Hippocampal formation (tissue), 2 donors: ENCODE measurements around the gene ZMAT5.
"Not testable (repeated sequence)": the region's sequence is repeated elsewhere in the genome, so short reads cannot be mapped to it uniquely, and the experiment has no call there.

Experiments
- DNase-seq, 2 donors: peaks; one replicate each; lab custom pipeline; 2025; lab: John Stamatoyannopoulos, UW

Gene ZMAT5

GRCh38 chr22:29786031-29786430 lies 19.2 kb upstream of the ZMAT5 start:
- no peak for DNase-seq

DNA sequence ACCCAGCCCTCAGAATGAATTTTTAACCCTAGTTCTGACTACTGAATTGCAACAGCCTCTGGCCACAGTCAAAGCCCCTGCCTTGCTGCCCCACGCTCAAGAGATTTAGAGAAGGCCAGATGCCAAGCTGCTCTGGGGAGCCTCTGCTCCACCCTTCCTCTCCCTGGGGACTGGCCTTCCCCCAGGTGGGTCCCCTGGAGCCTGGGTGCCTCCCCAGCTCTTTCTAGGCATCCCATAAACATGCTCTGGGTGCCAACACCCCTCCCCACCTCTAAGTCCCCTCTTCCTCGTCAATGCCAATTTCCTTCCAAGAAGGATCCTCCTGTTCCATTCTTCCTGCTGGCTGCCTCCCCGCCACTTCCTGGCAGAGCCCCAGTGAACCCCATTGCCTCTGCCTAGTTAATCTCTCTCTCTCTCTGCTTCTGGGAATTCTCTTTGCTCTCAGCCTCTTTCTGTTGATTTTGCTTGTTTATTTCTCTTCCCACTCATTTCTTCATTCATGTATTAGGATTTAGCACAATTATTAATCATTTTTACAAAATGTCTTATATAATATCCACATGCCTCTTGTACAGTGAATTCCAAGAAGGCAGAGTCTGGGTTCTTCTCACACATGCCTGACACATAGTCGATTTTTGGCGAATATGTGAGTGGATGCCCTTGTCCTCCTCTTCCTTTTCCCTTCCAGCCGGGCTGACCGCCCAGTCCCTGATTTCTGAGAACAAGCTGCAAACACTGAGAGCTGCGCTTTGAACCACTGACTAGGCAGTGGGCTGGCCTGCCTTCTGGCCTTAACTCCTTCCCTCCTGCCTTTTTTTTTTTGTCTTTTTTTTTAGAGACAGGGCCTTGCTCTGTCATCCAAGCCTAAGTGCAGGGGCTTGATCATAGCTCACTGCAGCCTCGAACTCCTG lies 17.9 kb upstream of the ZMAT5 start:
- peak; percentile 16 to 64 for DNase-seq

GRCh38 chr22:29782061-29782845 lies 15.4 kb upstream of the ZMAT5 start:
- DNase-seq, result peak in 1 of 2 donors; percentile 13

- peak; percentile 10 to 67 for DNase-seq
These were observed 14.2 kb upstream of the ZMAT5 start for GRCh38 chr22:29780748-29781676.

- DNase-seq, result no peak
These were observed 13.4 kb upstream of the ZMAT5 start for GRCh38 chr22:29780220-29780619.

GRCh38 chr22:29773233-29773632 lies 6.4 kb upstream of the ZMAT5 start:
- DNase-seq, result no peak

GRCh38 chr22:29772170-29772641 lies 5.4 kb upstream of the ZMAT5 start:
- no peak for DNase-seq

DNA sequence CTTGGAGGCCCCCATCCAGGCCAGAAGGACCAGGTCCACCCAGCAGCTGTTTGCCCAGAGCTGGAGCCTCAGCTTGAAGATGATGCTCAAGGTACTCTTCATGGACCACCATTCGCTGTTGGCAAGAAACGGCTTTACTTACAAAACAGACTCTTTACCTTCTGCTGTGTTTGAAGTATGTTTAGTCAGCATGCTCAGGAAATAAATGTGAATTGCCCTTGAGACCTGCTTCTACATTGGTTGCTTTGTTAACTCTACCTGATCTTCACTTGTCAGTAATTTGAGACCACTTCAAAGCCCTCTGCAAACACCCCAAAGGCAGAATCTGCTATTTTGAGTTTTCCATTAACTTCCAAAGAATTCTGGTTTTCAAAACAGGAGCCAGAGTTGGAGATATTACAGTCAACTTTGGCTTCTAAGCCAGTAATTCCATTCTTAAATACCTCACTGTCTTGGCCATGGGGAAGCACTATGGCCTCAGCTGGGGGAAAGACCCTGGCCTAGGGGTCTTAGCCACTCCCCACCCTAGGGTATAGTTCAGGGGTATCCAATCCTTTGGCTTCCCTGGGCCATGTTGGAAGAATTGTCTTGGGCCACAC lies 3.0 kb upstream of the ZMAT5 start:
- DNase-seq, result no peak

GRCh38 chr22:29768052-29768693 lies 1.4 kb upstream of the ZMAT5 start:
- no peak for DNase-seq

DNA sequence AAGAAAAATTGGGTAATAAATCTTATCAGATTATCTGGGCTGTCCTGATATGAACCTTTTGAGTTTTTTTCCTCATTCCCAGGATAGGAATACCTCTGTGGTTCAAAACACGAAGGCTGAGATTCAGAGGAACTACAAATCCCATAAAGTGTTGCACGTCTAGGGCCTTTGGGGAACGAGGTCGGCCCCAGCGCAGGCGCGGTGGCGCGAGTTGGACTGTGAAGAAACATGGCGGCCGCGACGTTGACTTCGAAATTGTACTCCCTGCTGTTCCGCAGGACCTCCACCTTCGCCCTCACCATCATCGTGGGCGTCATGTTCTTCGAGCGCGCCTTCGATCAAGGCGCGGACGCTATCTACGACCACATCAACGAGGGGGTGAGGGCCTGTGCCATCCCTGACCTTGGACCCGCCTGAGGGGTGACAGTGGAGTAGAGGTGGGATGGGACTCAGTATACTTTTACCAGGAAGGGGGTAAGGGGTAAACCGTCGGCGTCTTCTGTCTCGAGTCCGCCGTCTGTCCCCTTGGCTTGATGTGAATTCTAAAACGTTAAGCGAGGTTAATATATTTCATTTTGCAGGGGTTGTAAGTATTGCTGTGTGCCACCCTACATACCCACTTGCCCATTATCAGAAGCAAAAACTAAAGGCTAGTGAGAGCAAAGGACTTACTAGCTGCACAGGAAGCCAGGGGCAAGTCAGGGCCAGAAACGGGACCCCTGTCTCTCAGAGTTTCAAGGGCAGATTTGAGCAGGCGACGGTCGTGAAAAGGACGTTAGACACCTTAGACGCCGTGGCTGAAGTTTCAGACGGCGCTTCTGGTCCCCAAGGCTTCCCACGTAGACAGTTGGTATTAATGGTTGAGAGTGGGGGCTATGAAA lies 604 bp upstream of the ZMAT5 start, which contains the start of gene UQCR10:
Gene UQCR10 (plus strand): TSS at position 199 of the 881 bp plus-strand sequence. CDS start 30 bp downstream, at position 229.
- peak; percentile 81 to 92 for DNase-seq

- no peak for DNase-seq
These were observed 739 bp downstream of the ZMAT5 start for GRCh38 chr22:29765905-29766631.

DNA sequence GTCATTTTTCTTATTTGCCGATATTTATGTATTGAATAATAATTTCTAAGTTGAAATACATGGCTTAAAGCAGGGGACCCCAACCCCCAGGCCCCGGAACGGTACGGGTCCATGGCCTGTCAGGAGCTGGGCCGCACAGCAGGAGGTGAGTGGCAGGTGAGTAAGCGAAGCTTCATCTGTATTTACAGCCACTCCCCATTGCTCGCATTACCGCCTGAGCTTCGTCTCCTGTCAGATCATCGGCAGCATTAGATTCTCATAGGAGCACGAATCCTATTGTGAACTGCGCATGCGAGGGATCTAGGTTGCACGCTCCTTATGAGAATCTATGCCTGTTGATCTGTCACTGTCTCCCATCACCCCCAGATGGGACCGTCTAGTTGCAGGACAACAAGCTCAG lies 4.5 kb downstream of the ZMAT5 start:
- DNase-seq, result no peak

- DNase-seq, result no peak
These were observed 7.8 kb downstream of the ZMAT5 start for GRCh38 chr22:29758959-29759358.

DNA sequence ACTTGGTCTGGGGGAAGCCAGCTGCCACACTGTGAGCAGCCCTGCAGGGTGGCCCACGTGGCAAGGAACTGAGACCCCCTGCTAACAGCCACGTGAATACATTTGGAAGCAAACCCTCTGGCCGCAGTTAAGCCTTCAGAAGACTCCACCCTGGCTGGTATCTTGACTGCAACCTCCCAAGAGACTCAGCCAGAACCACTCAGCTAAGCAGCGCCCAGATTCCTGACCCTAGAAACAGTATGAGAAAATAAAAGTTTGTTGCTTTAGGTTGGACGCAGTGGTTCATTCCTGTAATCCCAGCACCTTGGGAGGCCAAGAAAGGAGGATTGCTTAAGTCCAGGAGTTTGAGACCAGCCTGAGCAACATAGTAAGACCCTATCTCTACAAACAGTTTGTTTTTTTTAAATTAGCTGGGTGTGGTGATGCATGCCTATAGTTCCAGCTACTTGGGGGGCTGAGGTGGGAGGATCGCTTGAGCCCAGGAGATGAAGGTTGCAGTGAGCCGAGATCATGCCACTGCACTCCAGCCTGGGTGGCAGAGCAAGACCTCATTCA lies 8.7 kb downstream of the ZMAT5 start:
- no peak for DNase-seq

GRCh38 chr22:29757096-29757495 lies 9.7 kb downstream of the ZMAT5 start:
- DNase-seq, result no peak

- no peak for DNase-seq
These were observed 10.5 kb downstream of the ZMAT5 start for GRCh38 chr22:29756341-29756740.

DNA sequence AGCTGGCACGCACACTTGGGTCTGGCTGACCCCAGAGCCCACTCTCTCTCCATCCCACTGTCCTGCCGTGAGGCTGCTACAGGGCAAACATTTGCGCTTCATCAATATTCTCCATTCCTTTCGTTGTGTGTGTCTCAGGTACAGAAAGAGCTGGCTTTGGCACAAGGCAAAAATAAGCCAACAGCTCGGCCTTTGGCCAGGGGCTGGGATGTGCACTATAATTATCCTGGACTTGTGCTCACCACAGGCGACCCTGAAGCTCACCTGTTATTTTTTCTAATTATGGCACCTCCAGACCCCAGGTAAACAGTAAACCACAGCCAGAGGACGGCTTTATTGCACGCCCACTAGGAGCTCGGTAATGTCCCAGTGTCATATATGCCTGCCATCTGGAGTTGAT lies 10.9 kb downstream of the ZMAT5 start:
- DNase-seq, result no peak

DNA sequence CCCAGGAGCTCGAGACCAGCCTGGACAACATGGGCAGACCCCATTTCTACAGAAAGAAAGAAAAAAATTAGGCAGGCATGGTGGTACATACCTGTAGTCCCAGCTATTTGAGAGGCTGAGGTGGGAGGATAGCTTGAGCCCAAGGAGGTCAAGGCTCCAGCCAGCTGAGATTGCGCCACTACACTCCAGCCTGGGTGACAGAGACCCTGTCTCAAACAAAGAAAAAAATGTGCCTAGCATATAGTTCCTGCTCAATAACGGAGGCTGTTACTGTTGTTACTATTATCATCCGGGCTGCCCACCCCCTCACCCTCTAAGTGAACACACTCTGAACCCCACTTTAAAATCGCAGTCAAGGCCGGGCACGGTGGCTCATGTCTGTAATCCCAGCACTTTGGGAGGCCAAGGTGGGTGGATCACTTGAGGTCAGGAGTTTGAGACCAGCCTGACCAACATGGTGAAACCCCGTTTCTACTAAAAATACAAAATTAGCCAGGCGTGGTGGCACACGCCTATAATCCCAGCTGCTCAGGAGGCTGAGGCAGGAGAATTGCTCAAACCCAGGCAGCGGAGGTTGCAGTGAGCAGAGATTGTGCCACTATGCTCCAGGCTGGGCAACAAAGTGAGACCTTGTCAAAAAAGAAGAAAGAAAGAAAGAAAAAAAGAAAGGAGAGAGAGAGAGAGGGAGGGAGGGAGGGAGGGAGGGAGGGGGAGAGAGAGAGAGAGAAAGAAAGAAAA lies 12.0 kb downstream of the ZMAT5 start:
- not testable (repeated sequence) for DNase-seq
